GM23338 (cell line): Measurements from ENCODE around the gene CCL18.
"Not testable (repeated sequence)": the region's sequence is repeated elsewhere in the genome, so short reads cannot be mapped to it uniquely, and the experiment has no call there.

Experiments
- CREB1 ChIP-seq: fragments of 250-450 bp; sonication (Bioruptor Pico); IDR thresholded peaks from 2 replicates; pipeline ENCODE4 v1.5.0; 2020; ENCODE audit warnings: low read depth, mild to moderate bottlenecking, moderate library complexity
- EZH2 ChIP-seq: fragments of 200-600 bp; sonication (generic); IDR thresholded peaks from one replicate; pipeline ENCODE4 v1.8.0; 2017; ENCODE audit warnings: antibody characterized with exemption, mild to moderate bottlenecking, low read depth; ENCODE audit not compliant: unreplicated experiment
- EZH2phosphoT487 ChIP-seq: fragments of 200-600 bp; sonication (generic); IDR thresholded peaks from one replicate; pipeline ENCODE4 v1.8.1; 2018; ENCODE audit warnings: antibody characterized with exemption; ENCODE audit not compliant: unreplicated experiment
- POLR2AphosphoS5 ChIP-seq: IDR thresholded peaks from 2 replicates; pipeline ENCODE4 v1.6.1; 2016; ENCODE audit warnings: antibody characterized with exemption, low read depth
- TF ChIP-seq, protein P1 (sequence below), 2 experiments: fragments of 200-600 bp in 1 of 2; sonication (generic) in 1 of 2; conservative IDR thresholded peaks; 2 replicates each; pipeline versions ENCODE4 v1.5.1 to v1.6.1; 2016 to 2017; ENCODE audit warnings: antibody characterized with exemption in 2 of 2, low read depth in 2 of 2, mild to moderate bottlenecking in 2 of 2, moderate library complexity in 1 of 2
- TF ChIP-seq, protein P2 (sequence below): IDR thresholded peaks from one replicate; pipeline ENCODE4 v1.6.1; 2018; ENCODE audit warnings: antibody characterized with exemption; ENCODE audit not compliant: unreplicated experiment

DNA sequence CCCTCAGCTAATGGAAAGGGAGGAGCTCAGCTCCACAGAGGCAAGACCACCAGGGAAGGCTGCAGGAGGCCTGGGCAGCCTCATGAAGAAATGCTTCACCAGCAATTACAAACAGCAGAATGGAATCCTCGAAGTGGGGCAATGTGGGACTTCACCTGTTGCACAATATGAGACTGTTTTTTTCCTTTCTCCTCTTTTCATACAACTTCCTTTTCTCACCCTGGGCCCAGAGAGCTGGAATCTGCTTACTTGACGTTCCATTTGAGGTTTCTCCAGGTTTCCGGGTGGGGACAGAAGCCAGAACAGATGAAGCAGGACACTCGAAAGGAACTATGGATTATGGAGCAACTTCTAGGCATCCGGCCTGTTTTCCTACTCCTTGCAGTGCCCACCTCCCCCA is 44.2 kb downstream of the CCL18 start:
- TF ChIP-seq, protein P1, sequence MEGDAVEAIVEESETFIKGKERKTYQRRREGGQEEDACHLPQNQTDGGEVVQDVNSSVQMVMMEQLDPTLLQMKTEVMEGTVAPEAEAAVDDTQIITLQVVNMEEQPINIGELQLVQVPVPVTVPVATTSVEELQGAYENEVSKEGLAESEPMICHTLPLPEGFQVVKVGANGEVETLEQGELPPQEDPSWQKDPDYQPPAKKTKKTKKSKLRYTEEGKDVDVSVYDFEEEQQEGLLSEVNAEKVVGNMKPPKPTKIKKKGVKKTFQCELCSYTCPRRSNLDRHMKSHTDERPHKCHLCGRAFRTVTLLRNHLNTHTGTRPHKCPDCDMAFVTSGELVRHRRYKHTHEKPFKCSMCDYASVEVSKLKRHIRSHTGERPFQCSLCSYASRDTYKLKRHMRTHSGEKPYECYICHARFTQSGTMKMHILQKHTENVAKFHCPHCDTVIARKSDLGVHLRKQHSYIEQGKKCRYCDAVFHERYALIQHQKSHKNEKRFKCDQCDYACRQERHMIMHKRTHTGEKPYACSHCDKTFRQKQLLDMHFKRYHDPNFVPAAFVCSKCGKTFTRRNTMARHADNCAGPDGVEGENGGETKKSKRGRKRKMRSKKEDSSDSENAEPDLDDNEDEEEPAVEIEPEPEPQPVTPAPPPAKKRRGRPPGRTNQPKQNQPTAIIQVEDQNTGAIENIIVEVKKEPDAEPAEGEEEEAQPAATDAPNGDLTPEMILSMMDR (conservative IDR thresholded peaks at IDR 0.05; ENCODE audit: low read depth in 2 of 2): not testable (repeated sequence)
- not testable (repeated sequence) for TF ChIP-seq POLR2AphosphoS5, CREB1, EZH2, EZH2phosphoT487
- TF ChIP-seq, protein P2, sequence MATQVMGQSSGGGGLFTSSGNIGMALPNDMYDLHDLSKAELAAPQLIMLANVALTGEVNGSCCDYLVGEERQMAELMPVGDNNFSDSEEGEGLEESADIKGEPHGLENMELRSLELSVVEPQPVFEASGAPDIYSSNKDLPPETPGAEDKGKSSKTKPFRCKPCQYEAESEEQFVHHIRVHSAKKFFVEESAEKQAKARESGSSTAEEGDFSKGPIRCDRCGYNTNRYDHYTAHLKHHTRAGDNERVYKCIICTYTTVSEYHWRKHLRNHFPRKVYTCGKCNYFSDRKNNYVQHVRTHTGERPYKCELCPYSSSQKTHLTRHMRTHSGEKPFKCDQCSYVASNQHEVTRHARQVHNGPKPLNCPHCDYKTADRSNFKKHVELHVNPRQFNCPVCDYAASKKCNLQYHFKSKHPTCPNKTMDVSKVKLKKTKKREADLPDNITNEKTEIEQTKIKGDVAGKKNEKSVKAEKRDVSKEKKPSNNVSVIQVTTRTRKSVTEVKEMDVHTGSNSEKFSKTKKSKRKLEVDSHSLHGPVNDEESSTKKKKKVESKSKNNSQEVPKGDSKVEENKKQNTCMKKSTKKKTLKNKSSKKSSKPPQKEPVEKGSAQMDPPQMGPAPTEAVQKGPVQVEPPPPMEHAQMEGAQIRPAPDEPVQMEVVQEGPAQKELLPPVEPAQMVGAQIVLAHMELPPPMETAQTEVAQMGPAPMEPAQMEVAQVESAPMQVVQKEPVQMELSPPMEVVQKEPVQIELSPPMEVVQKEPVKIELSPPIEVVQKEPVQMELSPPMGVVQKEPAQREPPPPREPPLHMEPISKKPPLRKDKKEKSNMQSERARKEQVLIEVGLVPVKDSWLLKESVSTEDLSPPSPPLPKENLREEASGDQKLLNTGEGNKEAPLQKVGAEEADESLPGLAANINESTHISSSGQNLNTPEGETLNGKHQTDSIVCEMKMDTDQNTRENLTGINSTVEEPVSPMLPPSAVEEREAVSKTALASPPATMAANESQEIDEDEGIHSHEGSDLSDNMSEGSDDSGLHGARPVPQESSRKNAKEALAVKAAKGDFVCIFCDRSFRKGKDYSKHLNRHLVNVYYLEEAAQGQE: not testable (repeated sequence)
